Measurements from ENCODE around the gene HPS4.
"Not testable (repeated sequence)": the region's sequence is repeated elsewhere in the genome, so short reads cannot be mapped to it uniquely, and the experiment has no call there.

Gene HPS4

DNA sequence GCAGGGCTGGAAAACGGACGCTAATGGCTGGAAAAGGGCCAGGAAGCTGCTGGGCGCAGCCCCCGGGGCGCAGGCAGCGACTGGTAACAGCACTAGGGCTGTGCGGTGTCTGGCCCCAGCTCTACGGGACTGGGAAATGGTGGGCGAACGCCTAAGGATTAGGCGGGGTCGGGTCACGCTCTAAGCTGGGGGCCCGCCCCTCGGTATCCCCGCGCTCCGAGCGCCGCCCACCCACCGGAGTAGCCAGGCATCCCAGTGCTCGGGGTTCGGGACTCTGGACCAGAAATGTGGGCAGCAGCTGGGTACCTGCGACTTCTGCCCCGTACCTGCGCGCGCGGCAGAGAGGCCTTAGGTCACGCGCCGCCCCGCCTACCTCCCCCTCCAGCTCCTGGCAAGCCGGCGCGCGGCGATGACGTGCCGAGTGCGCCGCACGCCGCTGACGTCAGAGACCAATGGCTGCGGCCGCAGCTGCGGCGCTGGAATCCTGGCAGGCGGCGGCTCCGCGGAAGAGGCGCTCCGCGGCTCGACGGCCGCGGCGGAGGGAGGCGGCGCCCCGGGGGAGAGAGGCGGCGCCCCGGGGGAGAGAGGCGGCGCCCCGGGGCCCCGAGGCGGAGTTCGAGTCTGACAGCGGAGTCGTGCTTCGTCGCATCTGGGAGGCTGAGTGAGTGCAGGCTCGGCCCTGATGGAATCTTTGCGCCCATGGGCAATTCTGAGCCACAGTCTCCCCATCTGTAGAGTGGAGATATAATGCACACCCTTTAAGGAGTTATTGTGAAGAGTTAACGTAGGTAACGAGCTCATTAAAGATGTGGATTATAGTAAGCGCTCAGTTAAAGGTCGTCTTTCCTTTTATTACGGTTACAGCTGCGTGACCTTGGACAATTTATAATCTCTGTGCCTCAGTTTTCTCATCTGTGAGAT lies at the start of gene HPS4, which contains the start of gene SRRD:
Gene HPS4, minus strand, starts transcription at position 345 of the 921 bp plus-strand sequence. CDS start 2,021 bp downstream, outside the sequence.
Gene SRRD, plus strand, starts transcription at position 439 of the 921 bp plus-strand sequence. Its CDS starts 14 bp downstream, at position 453.
- Histone ChIP-seq H3K36me3 (ENCODE audit: control insufficient read depth, insufficient read depth, low read length) (no peaks in the 10 kb centered on the region), H3K4me3 (ENCODE audit: low read length) (peak within 1 kb of the TSS; percentile 85), H3K9ac (ENCODE audit: low read length) (peak within 1 kb of the TSS; percentile 97), H3K27me3 (ENCODE audit: control insufficient read depth, insufficient read depth, low read length) (no peaks in the 10 kb centered on the region), H3K4me1 (ENCODE audit: control insufficient read depth, insufficient read depth, low read length) (peaks cover 33% of the 10 kb centered on the region), H3K9me3 (ENCODE audit: control insufficient read depth, low read length) (no peaks in the 10 kb centered on the region)

DNA sequence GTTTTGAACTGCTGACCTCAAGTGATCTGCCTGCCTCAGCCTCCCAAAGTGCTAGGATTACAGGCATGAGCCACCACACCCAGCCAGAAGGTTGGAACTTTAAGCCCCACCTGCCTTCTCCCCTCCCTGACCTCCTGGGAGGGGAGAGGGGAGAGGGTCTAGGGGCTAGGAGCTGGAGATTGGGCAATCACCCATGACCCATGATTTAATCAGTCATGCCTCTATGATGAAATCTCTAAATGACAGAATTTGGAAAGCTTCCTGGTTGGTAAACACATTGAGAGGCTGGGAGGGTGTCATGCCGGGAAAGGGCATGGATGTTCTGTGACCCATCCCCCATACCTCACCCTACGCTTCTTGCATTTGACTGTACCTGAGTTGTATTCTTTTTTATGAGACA lies 45.8 kb upstream of the HPS4 start:
- no peaks in the 10 kb centered on the region for H3K27me3 ChIP-seq (ENCODE audit: control insufficient read depth, insufficient read depth, low read length)
- peaks cover 11% of the 10 kb centered on the region for H3K36me3 ChIP-seq (ENCODE audit: control insufficient read depth, insufficient read depth, low read length)
- H3K4me3 ChIP-seq (ENCODE audit: low read length) = no peak overlapping the region
- no peak overlapping the region for H3K9ac ChIP-seq (ENCODE audit: low read length)
- H3K4me1 ChIP-seq (ENCODE audit: control insufficient read depth, insufficient read depth, low read length) = no peaks in the 10 kb centered on the region
- H3K9me3 ChIP-seq (ENCODE audit: control insufficient read depth, low read length) = no peaks in the 10 kb centered on the region

DNA sequence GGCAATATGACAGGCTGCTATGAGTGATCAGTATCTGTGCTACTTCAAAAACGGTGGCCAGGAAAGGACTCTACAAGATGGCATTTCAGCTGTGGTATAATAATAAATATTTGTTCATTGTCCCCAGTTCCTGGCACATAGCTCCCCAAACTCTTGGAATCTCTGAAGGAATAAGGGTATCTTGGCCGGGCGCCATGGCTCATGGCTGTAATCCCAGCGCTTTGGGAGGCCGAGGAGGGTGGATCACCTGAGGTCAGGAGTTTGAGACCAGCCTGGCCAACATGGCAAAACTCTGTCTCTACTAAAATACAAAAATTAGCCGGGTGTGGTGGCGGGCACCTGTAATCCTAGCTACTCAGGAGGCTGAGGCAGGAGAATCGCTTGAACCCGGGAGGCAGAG lies 44.9 kb upstream of the HPS4 start:
- H3K9ac ChIP-seq (ENCODE audit: low read length); H3K27me3 ChIP-seq (ENCODE audit: control insufficient read depth, insufficient read depth, low read length); H3K4me1 ChIP-seq (ENCODE audit: control insufficient read depth, insufficient read depth, low read length); H3K9me3 ChIP-seq (ENCODE audit: control insufficient read depth, low read length); H3K4me3 ChIP-seq (ENCODE audit: low read length): not testable (repeated sequence)
- peaks cover 11% of the 10 kb centered on the region for H3K36me3 ChIP-seq (ENCODE audit: control insufficient read depth, insufficient read depth, low read length)

DNA sequence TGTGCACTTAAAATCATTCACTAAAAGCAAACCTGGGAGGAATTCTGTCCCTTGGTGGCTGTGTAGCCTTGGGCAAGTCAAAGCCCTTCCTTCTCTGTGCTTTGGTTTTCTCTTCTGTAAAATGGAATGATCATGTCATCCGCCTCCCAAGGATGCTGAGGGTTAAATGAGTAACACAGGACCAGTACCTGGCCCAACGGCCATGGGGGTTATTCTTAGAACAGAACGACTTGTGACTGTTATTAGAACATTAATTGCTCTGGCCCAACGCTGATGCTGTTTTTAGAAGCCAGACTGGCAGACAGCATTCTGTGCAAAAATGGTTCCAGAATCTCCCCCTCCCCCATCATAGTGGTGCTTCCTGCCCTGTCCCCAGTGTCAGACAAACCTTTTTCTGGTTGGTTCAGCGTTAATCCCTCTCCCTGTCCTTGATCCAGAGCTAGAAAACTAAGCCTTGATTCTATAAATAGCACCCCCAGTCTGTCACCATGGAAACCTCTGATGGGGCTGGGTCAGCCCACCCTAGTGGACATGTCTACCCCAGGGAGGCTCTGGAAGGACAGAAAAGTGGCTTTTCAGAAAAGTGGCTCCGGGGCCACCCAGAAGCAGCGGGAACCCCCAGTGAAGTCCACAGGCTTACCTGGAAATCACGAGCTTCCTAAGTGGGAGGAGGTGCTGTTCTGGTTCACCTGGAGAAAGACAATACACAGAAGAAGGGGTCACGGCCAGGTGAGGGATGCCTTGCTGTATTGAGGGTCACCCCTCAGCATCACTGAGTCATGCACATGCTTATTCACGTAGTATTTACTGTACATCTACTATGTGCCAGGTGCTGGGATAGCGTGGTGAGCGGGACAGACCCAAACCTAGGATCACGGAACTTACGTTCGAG lies 44.2 kb upstream of the HPS4 start:
- Histone ChIP-seq H3K9me3 (ENCODE audit: control insufficient read depth, low read length) (no peaks in the 10 kb centered on the region), H3K9ac (ENCODE audit: low read length) (no peak overlapping the region), H3K4me1 (ENCODE audit: control insufficient read depth, insufficient read depth, low read length) (no peaks in the 10 kb centered on the region), H3K4me3 (ENCODE audit: low read length) (no peak overlapping the region), H3K36me3 (ENCODE audit: control insufficient read depth, insufficient read depth, low read length) (peaks cover 11% of the 10 kb centered on the region), H3K27me3 (ENCODE audit: control insufficient read depth, insufficient read depth, low read length) (no peaks in the 10 kb centered on the region)

DNA sequence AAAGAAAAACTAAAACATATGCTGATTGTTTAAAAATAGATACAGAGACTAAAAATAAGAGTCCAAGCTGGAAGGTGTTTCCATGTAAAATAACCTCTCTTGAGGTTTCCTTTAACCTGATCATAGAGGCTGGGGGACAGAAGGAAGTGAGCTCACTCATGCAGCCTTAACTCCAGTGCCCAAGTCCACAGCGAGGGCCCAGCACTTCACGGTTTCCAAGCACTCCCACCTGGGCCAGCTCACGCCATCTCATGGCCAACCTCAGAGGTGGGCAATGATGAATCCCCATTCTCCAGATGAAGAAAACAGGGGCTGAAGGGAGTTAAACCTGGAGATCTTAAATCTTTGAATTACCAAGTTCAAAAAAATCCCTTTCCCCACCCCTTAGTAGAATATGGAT lies 43.6 kb upstream of the HPS4 start:
- no peaks in the 10 kb centered on the region for H3K27me3 ChIP-seq (ENCODE audit: control insufficient read depth, insufficient read depth, low read length)
- H3K4me3 ChIP-seq (ENCODE audit: low read length) = no peak overlapping the region
- no peaks in the 10 kb centered on the region for H3K9me3 ChIP-seq (ENCODE audit: control insufficient read depth, low read length)
- H3K9ac ChIP-seq (ENCODE audit: low read length) = no peak overlapping the region
- H3K36me3 ChIP-seq (ENCODE audit: control insufficient read depth, insufficient read depth, low read length) = peaks cover 11% of the 10 kb centered on the region
- no peaks in the 10 kb centered on the region for H3K4me1 ChIP-seq (ENCODE audit: control insufficient read depth, insufficient read depth, low read length)

DNA sequence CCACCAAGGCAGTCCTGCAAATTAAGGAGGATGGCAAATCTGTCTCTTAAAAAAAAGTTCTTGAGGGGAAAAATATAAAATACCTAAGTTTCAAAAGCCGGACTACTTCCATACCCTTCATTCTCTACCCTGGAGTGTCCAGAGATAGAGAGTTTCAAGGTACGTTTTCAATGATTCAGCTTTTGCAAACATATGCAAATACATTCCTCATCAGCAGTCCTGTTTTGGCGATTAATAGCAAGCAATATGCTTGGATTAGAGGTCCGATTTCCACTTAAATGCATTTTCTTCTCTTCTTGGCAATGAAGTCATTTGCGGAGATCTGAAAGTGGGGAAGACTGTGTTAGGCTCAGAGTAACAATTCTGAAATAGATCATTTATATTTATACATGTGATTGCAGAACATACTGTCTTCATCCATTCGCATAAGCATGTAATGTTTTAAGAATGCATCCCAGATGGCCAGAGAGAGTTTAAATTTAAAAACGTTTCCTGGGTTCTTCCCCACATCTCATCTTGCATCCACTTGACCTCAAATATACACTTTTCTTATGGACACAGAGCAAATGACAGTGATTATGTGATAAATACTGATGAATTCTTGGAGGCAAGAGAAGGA lies 42.5 kb upstream of the HPS4 start:
- Histone ChIP-seq H3K9ac (ENCODE audit: low read length) (no peak overlapping the region), H3K27me3 (ENCODE audit: control insufficient read depth, insufficient read depth, low read length) (no peaks in the 10 kb centered on the region), H3K4me3 (ENCODE audit: low read length) (no peak overlapping the region), H3K36me3 (ENCODE audit: control insufficient read depth, insufficient read depth, low read length) (peaks cover 11% of the 10 kb centered on the region), H3K4me1 (ENCODE audit: control insufficient read depth, insufficient read depth, low read length) (no peaks in the 10 kb centered on the region), H3K9me3 (ENCODE audit: control insufficient read depth, low read length) (no peaks in the 10 kb centered on the region)

DNA sequence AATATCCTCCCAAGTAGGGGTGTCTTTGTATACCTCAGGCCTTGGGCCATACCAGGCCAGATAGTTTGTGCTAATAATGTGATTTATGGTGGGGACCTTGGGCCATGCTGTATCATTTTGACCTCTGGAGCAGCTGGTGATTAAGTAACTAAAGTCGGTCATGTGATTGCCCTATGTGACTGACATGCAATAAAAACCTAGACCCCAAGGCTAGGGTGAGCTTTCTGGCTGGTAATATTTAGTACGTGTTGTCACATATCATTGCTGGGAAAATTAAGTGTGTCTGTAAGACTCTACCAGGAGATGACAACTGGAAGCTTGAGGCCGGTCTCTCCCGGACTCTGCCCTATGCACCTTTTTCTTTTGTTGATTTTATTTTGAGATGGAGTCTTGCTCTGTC lies 41.3 kb upstream of the HPS4 start:
- Histone ChIP-seq H3K4me1 (ENCODE audit: control insufficient read depth, insufficient read depth, low read length) (no peaks in the 10 kb centered on the region), H3K4me3 (ENCODE audit: low read length) (no peak overlapping the region), H3K9me3 (ENCODE audit: control insufficient read depth, low read length) (no peaks in the 10 kb centered on the region), H3K36me3 (ENCODE audit: control insufficient read depth, insufficient read depth, low read length) (peaks cover 11% of the 10 kb centered on the region), H3K27me3 (ENCODE audit: control insufficient read depth, insufficient read depth, low read length) (no peaks in the 10 kb centered on the region), H3K9ac (ENCODE audit: low read length) (no peak overlapping the region)

DNA sequence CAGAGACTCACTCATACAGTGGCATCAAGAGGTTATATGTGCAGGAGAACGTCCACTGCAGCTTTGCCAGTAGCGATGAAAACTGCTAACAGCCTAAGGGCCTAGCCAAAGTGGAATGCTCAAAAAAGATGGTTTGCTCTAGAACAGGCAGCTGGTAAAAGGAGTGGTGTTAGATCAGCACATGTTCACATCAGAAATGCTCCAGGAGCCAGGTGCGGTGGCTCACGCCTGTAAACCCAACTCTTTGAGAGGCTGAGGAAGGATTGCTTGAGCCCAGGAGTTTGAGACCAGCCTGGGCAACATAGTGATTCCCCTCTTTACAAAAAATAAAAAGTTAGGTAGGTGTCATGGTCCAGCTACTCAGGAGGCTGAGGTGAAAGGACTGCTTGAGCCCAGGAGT lies 39.0 kb upstream of the HPS4 start:
- Histone ChIP-seq H3K27me3 (ENCODE audit: control insufficient read depth, insufficient read depth, low read length) (no peaks in the 10 kb centered on the region), H3K4me3 (ENCODE audit: low read length) (no peak overlapping the region), H3K36me3 (ENCODE audit: control insufficient read depth, insufficient read depth, low read length) (peaks cover 11% of the 10 kb centered on the region), H3K4me1 (ENCODE audit: control insufficient read depth, insufficient read depth, low read length) (no peaks in the 10 kb centered on the region), H3K9me3 (ENCODE audit: control insufficient read depth, low read length) (no peaks in the 10 kb centered on the region), H3K9ac (ENCODE audit: low read length) (no peak overlapping the region)

DNA sequence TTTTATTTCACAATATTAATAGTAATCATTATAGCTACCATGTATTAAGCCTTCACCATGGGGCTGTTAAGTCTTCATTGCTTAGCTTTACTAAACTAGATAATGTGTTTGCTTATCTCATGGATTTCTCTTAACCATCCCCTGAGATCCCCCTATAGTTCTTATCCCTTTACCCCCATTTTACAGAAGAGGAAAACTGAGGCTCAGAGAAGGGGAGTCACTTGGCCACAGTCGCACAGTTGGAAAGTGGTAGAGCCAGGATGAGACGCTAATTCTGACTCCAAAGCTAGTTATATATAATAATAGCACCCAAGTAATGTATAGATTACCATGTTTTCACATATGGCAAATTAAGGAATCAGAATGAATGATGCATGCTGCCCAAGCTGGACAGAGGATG lies 38.4 kb upstream of the HPS4 start:
- H3K9ac ChIP-seq (ENCODE audit: low read length) = no peak overlapping the region
- no peaks in the 10 kb centered on the region for H3K9me3 ChIP-seq (ENCODE audit: control insufficient read depth, low read length)
- no peaks in the 10 kb centered on the region for H3K4me1 ChIP-seq (ENCODE audit: control insufficient read depth, insufficient read depth, low read length)
- no peak overlapping the region for H3K4me3 ChIP-seq (ENCODE audit: low read length)
- no peaks in the 10 kb centered on the region for H3K27me3 ChIP-seq (ENCODE audit: control insufficient read depth, insufficient read depth, low read length)
- peaks cover 7% of the 10 kb centered on the region for H3K36me3 ChIP-seq (ENCODE audit: control insufficient read depth, insufficient read depth, low read length)

DNA sequence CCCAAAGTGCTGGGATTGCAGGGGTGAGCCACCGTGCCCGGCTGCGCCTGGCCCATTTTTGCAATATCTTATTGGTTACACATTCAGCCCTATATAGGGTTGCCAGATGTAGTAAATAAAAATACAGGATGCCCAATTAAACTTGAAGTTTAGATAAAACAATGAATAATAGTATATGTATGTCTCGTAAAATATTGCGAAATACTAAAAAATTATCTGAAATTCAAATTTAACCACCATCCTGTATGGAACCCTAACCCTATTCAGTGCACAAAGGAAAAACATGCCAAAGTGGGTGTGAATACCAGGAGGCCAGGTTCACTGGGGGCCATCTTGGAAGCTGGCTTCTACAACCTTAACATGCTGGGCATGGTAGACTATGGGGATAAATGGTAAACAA lies 33.8 kb upstream of the HPS4 start:
- Histone ChIP-seq H3K27me3 (ENCODE audit: control insufficient read depth, insufficient read depth, low read length) (no peaks in the 10 kb centered on the region), H3K4me1 (ENCODE audit: control insufficient read depth, insufficient read depth, low read length) (no peaks in the 10 kb centered on the region), H3K9me3 (ENCODE audit: control insufficient read depth, low read length) (no peaks in the 10 kb centered on the region), H3K36me3 (ENCODE audit: control insufficient read depth, insufficient read depth, low read length) (no peaks in the 10 kb centered on the region), H3K4me3 (ENCODE audit: low read length) (no peak overlapping the region), H3K9ac (ENCODE audit: low read length) (no peak overlapping the region)

DNA sequence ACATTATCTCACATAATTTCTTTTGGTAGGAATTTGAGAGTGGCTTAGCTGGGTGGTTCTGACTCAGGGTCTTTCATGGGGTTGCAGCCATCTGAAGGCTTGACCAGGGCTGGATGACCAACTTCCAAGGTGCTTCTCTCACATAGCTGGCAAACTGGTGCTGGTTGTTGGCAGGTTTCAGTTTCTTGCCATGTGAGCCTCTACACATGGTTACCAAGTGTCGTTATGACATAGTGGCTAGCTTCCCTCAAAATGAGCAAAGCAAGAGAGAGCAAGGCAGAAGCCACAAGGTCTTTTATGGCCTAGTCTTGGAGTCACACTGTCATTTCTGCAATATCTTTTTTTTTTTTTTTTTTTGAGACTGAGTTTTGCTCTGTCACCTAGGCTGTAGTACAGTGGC lies 32.9 kb upstream of the HPS4 start:
- no peaks in the 10 kb centered on the region for H3K27me3 ChIP-seq (ENCODE audit: control insufficient read depth, insufficient read depth, low read length)
- peaks cover 3% of the 10 kb centered on the region for H3K4me1 ChIP-seq (ENCODE audit: control insufficient read depth, insufficient read depth, low read length)

More for the DNA sequence above, 32.9 kb upstream of the HPS4 start:
- H3K36me3 ChIP-seq (ENCODE audit: control insufficient read depth, insufficient read depth, low read length) = no peaks in the 10 kb centered on the region
- H3K4me3 ChIP-seq (ENCODE audit: low read length) = no peak overlapping the region
- no peak overlapping the region for H3K9ac ChIP-seq (ENCODE audit: low read length)
- H3K9me3 ChIP-seq (ENCODE audit: control insufficient read depth, low read length) = no peaks in the 10 kb centered on the region
